OCI-LY3 (cell line): ENCODE measurements around the gene MRPL16.

Source experiments
- H2AFZ ChIP-seq: fragments of 200-600, 300-600 bp; shearing (Covaris generic); 2 replicates; pipeline ENCODE4 v1.6.0; 2014; ENCODE audit warnings: antibody characterized with exemption, low read depth, low read length
- H3K27ac ChIP-seq: fragments of 200-600, 300-600 bp; sonication (generic); 2 replicates; pipeline ENCODE4 v1.5.1; 2014; ENCODE audit warnings: mild to moderate bottlenecking, low read length, moderate library complexity, mixed read lengths
- H3K27me3 ChIP-seq: fragments of 200-600, 300-600 bp; sonication (generic); 2 replicates; pipeline ENCODE4 v1.6.1; 2014; ENCODE audit warnings: low read depth, low read length, mixed read lengths
- H3K36me3 ChIP-seq: fragments of 200-600, 300-600 bp; sonication (generic); replicated peaks from 2 replicates; pipeline ENCODE3; 2014; ENCODE audit warnings: low read depth, low read length, mixed read lengths
- H3K4me1 ChIP-seq: fragments of 300-600, 200-600 bp; sonication (generic); 2 replicates; pipeline ENCODE4 v1.6.1; 2014; ENCODE audit warnings: low read length, mixed read lengths
- H3K4me2 ChIP-seq: fragments of 200-600, 300-600 bp; sonication (generic); 2 replicates; pipeline ENCODE4 v1.6.1; 2014; ENCODE audit warnings: low read length, mixed read lengths
- H3K4me3 ChIP-seq: fragments of 300-600, 200-600 bp; sonication (generic); 2 replicates; pipeline ENCODE4 v1.5.1; 2014; ENCODE audit warnings: antibody characterized with exemption, mild to moderate bottlenecking, low read length, moderate library complexity
- H3K79me2 ChIP-seq: fragments of 300-600, 200-600 bp; shearing (Covaris generic); 2 replicates; pipeline ENCODE4 v1.6.1; 2014; ENCODE audit warnings: mild to moderate bottlenecking, low read length, mixed read lengths
- H3K9ac ChIP-seq: fragments of 300-600, 200-600 bp; shearing (Covaris generic); 2 replicates; pipeline ENCODE4 v1.6.0; 2014; ENCODE audit warnings: mild to moderate bottlenecking, low read length, moderate library complexity
- H3K9me3 ChIP-seq: fragments of 200-600, 300-600 bp; shearing (Covaris generic); 2 replicates; pipeline ENCODE4 v1.6.1; 2014; ENCODE audit warnings: low read length, mixed read lengths; ENCODE audit not compliant: insufficient read depth
- H4K20me1 ChIP-seq: fragments of 200-600, 300-600 bp; sonication (generic); 2 replicates; pipeline ENCODE4 v1.6.1; 2016; ENCODE audit warnings: low read length, mixed read lengths; ENCODE audit not compliant: insufficient read depth
- CTCF ChIP-seq: fragments of 200-600, 300-600 bp; sonication (generic); IDR thresholded peaks from 2 replicates; pipeline ENCODE4 v1.5.1; 2014; ENCODE audit warnings: antibody characterized with exemption, low read length, low read depth
- EZH2phosphoT487 ChIP-seq: fragments of 200-600 bp; shearing (Covaris generic); IDR thresholded peaks from 2 replicates; pipeline ENCODE4 v1.6.1; 2018; ENCODE audit warnings: antibody characterized with exemption, mixed run types, low read depth

The MRPL16 gene

GRCh38 chr11:59778122-59778521, 32.5 kb downstream of the MRPL16 start:
- H3K36me3 ChIP-seq, result peaks cover 3% of the 10 kb centered on the region

GRCh38 chr11:59777104-59777503, 33.5 kb downstream of the MRPL16 start:
- peaks cover 10% of the 10 kb centered on the region for H3K4me1 ChIP-seq
- no peak overlapping the region for H3K4me2 ChIP-seq
- H3K9me3 ChIP-seq, result no peaks in the 10 kb centered on the region
- TF ChIP-seq EZH2phosphoT487 (no peak), CTCF (no peak)
- H2AFZ ChIP-seq, result no peak overlapping the region
- no peaks in the 10 kb centered on the region for H3K27me3 ChIP-seq
- H3K79me2 ChIP-seq, result no peaks in the 10 kb centered on the region
- no peaks in the 10 kb centered on the region for H4K20me1 ChIP-seq
- H3K27ac ChIP-seq, result no peak overlapping the region
- H3K9ac ChIP-seq, result no peak overlapping the region
- peaks cover under 1% of the 10 kb centered on the region for H3K36me3 ChIP-seq
- H3K4me3 ChIP-seq, result no peak overlapping the region

More at GRCh38 chr11:59778122-59778521, 32.5 kb downstream of the MRPL16 start:
- H2AFZ ChIP-seq, result no peak overlapping the region
- no peak overlapping the region for H3K4me3 ChIP-seq
- no peaks in the 10 kb centered on the region for H3K4me1 ChIP-seq
- H3K4me2 ChIP-seq, result no peak overlapping the region
- no peaks in the 10 kb centered on the region for H3K79me2 ChIP-seq
- H3K9me3 ChIP-seq, result no peaks in the 10 kb centered on the region
- no peak overlapping the region for H3K27ac ChIP-seq
- H4K20me1 ChIP-seq, result no peaks in the 10 kb centered on the region
- no peak for TF ChIP-seq CTCF
- TF ChIP-seq EZH2phosphoT487, result no peak
- no peaks in the 10 kb centered on the region for H3K27me3 ChIP-seq
- no peak overlapping the region for H3K9ac ChIP-seq

GRCh38 chr11:59776210-59777066, 34.1 kb downstream of the MRPL16 start:
- H3K4me1 ChIP-seq, result peaks cover 17% of the 10 kb centered on the region
- H3K9ac ChIP-seq, result no peak overlapping the region
- TF ChIP-seq CTCF (no peak), EZH2phosphoT487 (no peak)
- no peak overlapping the region for H3K4me3 ChIP-seq
- no peaks in the 10 kb centered on the region for H3K36me3 ChIP-seq
- no peaks in the 10 kb centered on the region for H3K27me3 ChIP-seq
- H4K20me1 ChIP-seq, result no peaks in the 10 kb centered on the region
- H3K9me3 ChIP-seq, result no peaks in the 10 kb centered on the region
- H3K4me2 ChIP-seq, result no peak overlapping the region
- no peak overlapping the region for H3K27ac ChIP-seq
- H2AFZ ChIP-seq, result no peak overlapping the region
- no peaks in the 10 kb centered on the region for H3K79me2 ChIP-seq

GRCh38 chr11:59773083-59773440, 37.5 kb downstream of the MRPL16 start:
- no peaks in the 10 kb centered on the region for H3K36me3 ChIP-seq
- peak overlapping the region; percentile 63; the same call in 1 of the 2 replicates for H3K4me2 ChIP-seq
- no peaks in the 10 kb centered on the region for H3K9me3 ChIP-seq
- no peak overlapping the region for H3K9ac ChIP-seq
- H3K79me2 ChIP-seq, result no peaks in the 10 kb centered on the region
- H3K4me3 ChIP-seq, result no peak overlapping the region
- H2AFZ ChIP-seq, result no peak overlapping the region
- H3K4me1 ChIP-seq, result peaks cover 17% of the 10 kb centered on the region
- TF ChIP-seq CTCF (no peak), EZH2phosphoT487 (no peak)
- H3K27ac ChIP-seq, result no peak overlapping the region
- no peaks in the 10 kb centered on the region for H4K20me1 ChIP-seq
- no peaks in the 10 kb centered on the region for H3K27me3 ChIP-seq
